Activated naive CD8-positive, alpha-beta T cell treated with anti-CD3 and anti-CD28 coated beads for 36 hours (primary cell): ENCODE data around the gene ATG16L2. TPM values are rescaled to one million over a fixed set of nuclear protein-coding genes. Genes with fewer than 3 reads are reported as not detected.
"Not testable (repeated sequence)": the region's sequence is repeated elsewhere in the genome, so short reads cannot be mapped to it uniquely, and the experiment has no call there.

Experiments used
- DNase-seq: peaks from one replicate; pipeline ENCODE4 v3.0.0; 2021
- H3K27ac Mint-ChIP-seq: one replicate; pipeline ENCODE4 v1.8.0; 2022; ENCODE audit warnings: mild to moderate bottlenecking, moderate library complexity, mixed read lengths
- H3K27me3 Mint-ChIP-seq: one replicate; pipeline ENCODE4 v1.8.0; 2022; ENCODE audit warnings: mild to moderate bottlenecking, mixed read lengths
- H3K36me3 Mint-ChIP-seq: one replicate; pipeline ENCODE4 v1.8.0; 2021; ENCODE audit warnings: mild to moderate bottlenecking, mixed read lengths
- H3K4me1 Mint-ChIP-seq: one replicate; pipeline ENCODE4 v1.8.0; 2021; ENCODE audit warnings: mixed read lengths
- H3K4me3 Mint-ChIP-seq: one replicate; pipeline ENCODE4 v1.8.0; 2022; ENCODE audit warnings: mild to moderate bottlenecking, moderate library complexity, mixed read lengths
- H3K9me3 Mint-ChIP-seq: one replicate; pipeline ENCODE4 v1.8.0; 2022; ENCODE audit warnings: mixed read lengths
- total RNA-seq, 2 experiments: library from RNA; stranded (reverse); gene quantifications; one replicate each; pipeline ENCODE4 v1.2.3, GENCODE V29; 2021

The ATG16L2 gene
- total RNA-seq, 2 experiments from 2014 or later: 41.2 to 45.7 TPM

- no peaks in the 10 kb centered on the region for H3K9me3 Mint-ChIP-seq
- H3K36me3 Mint-ChIP-seq: no peaks in the 10 kb centered on the region
- no peak overlapping the region for H3K27ac Mint-ChIP-seq
- no peaks in the 10 kb centered on the region for H3K27me3 Mint-ChIP-seq
- peaks cover 21% of the 10 kb centered on the region for H3K4me1 Mint-ChIP-seq
- no peak overlapping the region for H3K4me3 Mint-ChIP-seq
- DNase-seq: no peak
These were observed 27.7 kb upstream of the ATG16L2 start for GRCh38 chr11:72786305-72787215.

DNA sequence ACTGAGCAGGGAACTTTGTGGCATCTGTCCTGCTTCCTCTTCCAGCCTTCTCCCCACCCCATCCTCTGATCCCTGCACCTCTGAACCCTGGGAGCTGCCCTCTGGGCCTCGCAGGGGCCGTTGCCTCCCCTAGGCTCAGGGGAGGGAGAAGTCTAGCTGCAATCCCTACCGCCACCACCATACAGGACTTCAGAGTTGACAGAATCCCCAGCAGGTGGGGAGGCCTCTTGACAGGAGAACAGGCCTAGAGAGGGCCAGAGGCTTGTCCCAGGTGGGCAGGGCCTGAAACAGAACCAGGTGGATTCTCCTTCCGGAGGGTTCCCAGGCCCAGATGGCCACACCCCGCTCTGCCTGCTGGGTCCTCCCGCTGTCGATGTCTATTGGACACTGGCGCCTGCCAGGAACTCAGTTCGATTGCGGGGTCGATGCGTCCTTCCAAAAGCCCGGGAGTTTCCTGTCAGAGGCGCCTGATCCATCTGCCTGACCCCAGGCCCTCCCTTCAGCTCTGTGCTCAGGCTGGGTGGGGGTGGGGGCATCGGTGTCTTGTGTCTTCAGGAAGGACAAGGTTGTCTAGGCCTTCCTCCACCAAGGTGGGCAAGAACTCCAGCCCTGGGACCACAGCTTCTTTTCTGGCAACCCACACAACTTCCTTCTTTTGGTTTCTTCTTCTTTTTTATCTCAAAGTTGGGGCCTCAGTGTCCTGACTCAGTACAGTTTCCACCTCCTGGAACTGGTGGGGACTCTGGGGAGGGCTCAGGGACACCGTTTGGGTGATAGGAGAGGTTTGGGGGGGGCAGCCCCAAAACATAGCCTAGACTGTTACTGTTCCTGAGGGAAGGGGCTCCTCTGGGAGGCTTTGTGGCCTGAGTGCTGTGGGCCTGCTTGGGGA, 26.8 kb upstream of the ATG16L2 start:
- Mint-ChIP-seq H3K4me1 (peaks cover 18% of the 10 kb centered on the region), H3K27ac (peak overlapping the region; percentile 74), H3K4me3 (peak overlapping the region; percentile 10), H3K9me3 (no peaks in the 10 kb centered on the region), H3K27me3 (no peaks in the 10 kb centered on the region), H3K36me3 (no peaks in the 10 kb centered on the region)
- DNase-seq: peak; percentile 28

DNA sequence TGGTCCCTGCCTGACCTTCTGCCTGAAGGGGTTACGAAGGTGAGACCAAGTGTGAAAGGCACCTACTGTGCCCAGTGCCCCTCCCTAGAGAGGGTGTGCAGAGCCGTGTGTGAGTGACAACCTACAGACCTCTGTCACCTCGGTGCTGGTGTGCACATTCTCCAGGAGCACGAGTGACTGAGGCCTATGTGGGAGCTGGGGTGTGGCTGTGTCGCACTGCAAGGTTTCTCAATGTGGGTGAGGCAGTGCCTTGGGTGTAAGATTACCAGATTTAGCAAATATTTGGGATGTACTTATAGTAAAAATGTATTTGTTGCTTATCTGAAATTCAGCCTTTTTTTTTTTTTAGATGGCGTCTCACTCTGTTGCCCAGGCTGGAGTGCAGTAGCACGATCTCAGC, 26.0 kb upstream of the ATG16L2 start:
- Mint-ChIP-seq H3K4me3 (no peak overlapping the region), H3K27ac (no peak overlapping the region), H3K9me3 (no peaks in the 10 kb centered on the region), H3K36me3 (no peaks in the 10 kb centered on the region), H3K4me1 (peaks cover 25% of the 10 kb centered on the region), H3K27me3 (no peaks in the 10 kb centered on the region)
- no peak for DNase-seq

DNA sequence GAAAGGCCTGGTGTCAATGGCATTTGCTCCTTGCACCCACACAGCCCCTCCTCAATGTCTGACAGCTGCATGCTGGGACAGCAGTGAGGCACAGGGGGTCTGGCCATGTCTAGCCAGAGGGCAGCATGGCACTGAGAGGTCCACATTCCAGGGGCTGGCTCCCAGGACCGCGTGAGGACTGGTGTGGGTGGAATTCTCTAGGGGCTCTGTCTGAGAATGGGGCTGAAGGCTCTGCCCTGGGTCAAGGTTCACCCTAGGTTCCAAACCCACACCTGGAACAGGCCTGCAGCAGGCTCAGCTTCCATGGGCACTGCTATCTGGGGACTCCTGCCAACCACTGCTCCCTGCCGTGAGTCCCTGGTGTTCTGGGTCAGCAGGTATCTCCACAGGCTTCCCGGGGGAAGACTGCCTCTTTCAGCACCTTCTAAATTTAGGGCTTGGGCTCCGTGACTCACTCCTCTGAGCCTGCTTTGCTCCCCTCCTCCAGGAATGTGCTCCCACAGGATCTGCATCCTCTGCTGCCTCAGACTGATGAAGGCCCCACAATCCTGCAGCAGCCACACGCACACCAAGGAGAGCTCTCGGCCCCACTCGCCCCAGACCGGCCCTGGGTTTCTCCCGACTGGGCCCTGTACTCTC, 24.6 kb upstream of the ATG16L2 start:
- Mint-ChIP-seq H3K9me3 (no peaks in the 10 kb centered on the region), H3K27me3 (no peaks in the 10 kb centered on the region), H3K27ac (no peak overlapping the region), H3K4me1 (peaks cover 34% of the 10 kb centered on the region), H3K36me3 (no peaks in the 10 kb centered on the region), H3K4me3 (no peak overlapping the region)
- DNase-seq: no peak

- not testable (repeated sequence) for H3K4me3 Mint-ChIP-seq, H3K36me3 Mint-ChIP-seq, H3K9me3 Mint-ChIP-seq, DNase-seq, H3K27me3 Mint-ChIP-seq, H3K27ac Mint-ChIP-seq
- H3K4me1 Mint-ChIP-seq: peaks cover 37% of the 10 kb centered on the region
These were observed 23.0 kb upstream of the ATG16L2 start for GRCh38 chr11:72791228-72791627.

GRCh38 chr11:72792437-72793021, 21.7 kb upstream of the ATG16L2 start:
- Mint-ChIP-seq H3K9me3 (no peaks in the 10 kb centered on the region), H3K27me3 (no peaks in the 10 kb centered on the region), H3K4me3 (peak overlapping the region; percentile 99)

DNA sequence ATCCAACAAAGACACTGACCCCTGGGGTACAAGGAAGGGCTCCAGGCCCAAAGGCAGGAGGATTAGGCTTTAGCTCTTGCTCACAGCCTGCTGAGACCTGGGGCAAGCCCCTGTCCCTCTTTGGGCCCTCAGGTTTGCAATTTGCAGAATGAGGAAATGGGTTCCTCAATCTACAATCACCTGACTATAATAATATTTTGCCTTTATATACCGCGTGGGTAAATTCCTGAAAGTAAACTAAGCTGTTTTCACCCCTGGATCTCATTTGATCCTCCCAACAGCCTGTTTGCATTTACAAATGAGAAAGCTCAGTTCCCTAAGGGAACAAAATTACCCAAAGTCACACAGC, 21.2 kb upstream of the ATG16L2 start:
- H3K4me1 Mint-ChIP-seq: peaks cover 25% of the 10 kb centered on the region
- no peak for DNase-seq
- no peaks in the 10 kb centered on the region for H3K9me3 Mint-ChIP-seq
- H3K27ac Mint-ChIP-seq: peak overlapping the region; percentile 100
- H3K36me3 Mint-ChIP-seq: no peaks in the 10 kb centered on the region
- no peaks in the 10 kb centered on the region for H3K27me3 Mint-ChIP-seq
- peak overlapping the region; percentile 99 for H3K4me3 Mint-ChIP-seq

More at GRCh38 chr11:72792437-72793021, 21.7 kb upstream of the ATG16L2 start:
- H3K36me3 Mint-ChIP-seq: no peaks in the 10 kb centered on the region
- H3K27ac Mint-ChIP-seq: peak overlapping the region; percentile 100
- DNase-seq: no peak
- H3K4me1 Mint-ChIP-seq: peaks cover 30% of the 10 kb centered on the region

- Mint-ChIP-seq H3K27ac (peak within 1 kb of the TSS; percentile 100), H3K27me3 (no peaks in the 10 kb centered on the region), H3K9me3 (no peaks in the 10 kb centered on the region), H3K4me1 (peaks cover 22% of the 10 kb centered on the region), H3K36me3 (no peaks in the 10 kb centered on the region), H3K4me3 (peak within 1 kb of the TSS; percentile 99)
- peak; percentile 95 for DNase-seq
These were observed 20.5 kb upstream of the ATG16L2 start, which contains the start of gene STARD10 for GRCh38 chr11:72793425-72794367. Gene STARD10, minus strand, starts transcription at chr11:72794047. Its CDS starts 12,866 bp downstream, at chr11:72781181.

- H3K36me3 Mint-ChIP-seq: no peaks in the 10 kb centered on the region
- H3K9me3 Mint-ChIP-seq: no peaks in the 10 kb centered on the region
- H3K27me3 Mint-ChIP-seq: no peaks in the 10 kb centered on the region
- H3K4me1 Mint-ChIP-seq: peaks cover 10% of the 10 kb centered on the region
- no peak overlapping the region for H3K27ac Mint-ChIP-seq
- no peak overlapping the region for H3K4me3 Mint-ChIP-seq
- no peak for DNase-seq
These were observed 15.8 kb upstream of the ATG16L2 start for GRCh38 chr11:72798361-72798760.

- Mint-ChIP-seq H3K9me3 (no peaks in the 10 kb centered on the region), H3K4me3 (no peak overlapping the region), H3K27me3 (no peaks in the 10 kb centered on the region), H3K4me1 (peaks cover 5% of the 10 kb centered on the region), H3K27ac (no peak overlapping the region), H3K36me3 (no peaks in the 10 kb centered on the region)
- no peak for DNase-seq
These were observed 14.8 kb upstream of the ATG16L2 start for GRCh38 chr11:72799441-72799840.

GRCh38 chr11:72802822-72803221, 11.4 kb upstream of the ATG16L2 start:
- peaks cover 7% of the 10 kb centered on the region for H3K36me3 Mint-ChIP-seq
- H3K27ac Mint-ChIP-seq: no peak overlapping the region
- no peaks in the 10 kb centered on the region for H3K4me1 Mint-ChIP-seq
- H3K4me3 Mint-ChIP-seq: no peak overlapping the region
- H3K27me3 Mint-ChIP-seq: no peaks in the 10 kb centered on the region
- H3K9me3 Mint-ChIP-seq: peaks cover 1% of the 10 kb centered on the region
- no peak for DNase-seq

- Mint-ChIP-seq H3K27me3 (no peaks in the 10 kb centered on the region), H3K4me1 (peaks cover 2% of the 10 kb centered on the region), H3K27ac (no peak overlapping the region), H3K4me3 (no peak overlapping the region), H3K9me3 (peaks cover 1% of the 10 kb centered on the region), H3K36me3 (peaks cover 15% of the 10 kb centered on the region)
- no peak for DNase-seq
These were observed 9.0 kb upstream of the ATG16L2 start for GRCh38 chr11:72805216-72805615.

GRCh38 chr11:72806378-72806777, 7.8 kb upstream of the ATG16L2 start:
- H3K4me3 Mint-ChIP-seq, H3K4me1 Mint-ChIP-seq, H3K27me3 Mint-ChIP-seq, H3K27ac Mint-ChIP-seq, DNase-seq, H3K9me3 Mint-ChIP-seq: not testable (repeated sequence)
- H3K36me3 Mint-ChIP-seq: peaks cover 23% of the 10 kb centered on the region
